NCI-H460 (cell line): ENCODE measurements around the gene SRSF3. TPM values are rescaled to one million over a fixed set of nuclear protein-coding genes. Genes with fewer than 3 reads are reported as not detected.

ENCODE experiments used
- DNase-seq: peaks from one replicate; pipeline ENCODE4 v3.0.0-alpha.2; 2016; ENCODE audit warnings: low read depth; ENCODE audit errors: extremely low read depth
- total RNA-seq: library from RNA; depleted of rRNA; stranded (reverse); fragments of >200 nt; shearing (Covaris generic); gene quantifications from 2 replicates; pipeline ENCODE4 v1.2.3, GENCODE V29; 2014

The SRSF3 gene
- total RNA-seq, 1 experiment from 2014 or later, result 262 TPM

DNA sequence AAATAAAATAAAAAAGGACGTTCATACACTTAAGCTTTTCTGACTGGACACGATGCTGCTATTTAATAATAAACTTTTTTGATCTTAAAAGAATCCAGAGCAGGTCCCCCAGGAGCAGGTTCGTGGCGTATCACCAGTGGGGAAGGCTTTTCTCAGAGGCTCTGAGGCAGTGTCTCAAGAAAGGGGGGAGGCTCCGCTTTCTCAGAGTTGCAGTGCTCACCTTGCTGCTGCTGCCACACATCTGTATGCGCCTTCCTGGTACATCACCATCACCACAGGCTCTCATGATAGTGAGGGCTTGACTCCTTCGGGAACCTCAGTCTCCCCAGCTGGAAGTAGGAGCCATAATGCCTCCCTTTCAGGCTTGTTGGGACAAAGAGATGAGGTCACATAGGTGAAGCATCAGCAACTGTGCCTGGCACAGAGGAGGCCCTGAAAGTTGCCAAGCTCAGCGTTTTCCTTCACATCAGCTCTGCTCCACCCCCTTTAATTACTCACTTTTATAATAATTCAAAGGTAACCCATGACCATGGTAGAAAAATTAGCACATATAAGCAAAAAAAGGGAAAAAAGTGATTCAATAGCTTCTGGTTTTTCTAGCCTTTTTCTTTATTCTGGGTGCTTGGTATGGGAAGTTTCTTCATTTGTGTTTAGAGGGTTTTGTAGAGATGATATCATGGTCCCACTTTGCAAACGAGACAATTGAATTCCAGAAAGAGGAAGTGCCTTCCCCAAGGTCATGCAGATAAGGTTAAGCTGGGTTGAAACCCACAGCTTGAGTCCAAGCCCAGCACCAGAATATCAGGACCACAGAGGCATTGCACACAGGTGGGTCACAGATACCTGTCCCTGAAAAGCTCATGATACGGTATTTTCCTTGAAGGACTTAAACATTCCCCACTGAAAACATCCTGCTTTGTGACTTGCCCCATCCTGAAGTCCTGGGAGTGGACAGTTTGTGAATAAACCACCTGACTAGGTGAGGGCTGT is 24.5 kb downstream of the SRSF3 start:
- no peak for DNase-seq

DNA sequence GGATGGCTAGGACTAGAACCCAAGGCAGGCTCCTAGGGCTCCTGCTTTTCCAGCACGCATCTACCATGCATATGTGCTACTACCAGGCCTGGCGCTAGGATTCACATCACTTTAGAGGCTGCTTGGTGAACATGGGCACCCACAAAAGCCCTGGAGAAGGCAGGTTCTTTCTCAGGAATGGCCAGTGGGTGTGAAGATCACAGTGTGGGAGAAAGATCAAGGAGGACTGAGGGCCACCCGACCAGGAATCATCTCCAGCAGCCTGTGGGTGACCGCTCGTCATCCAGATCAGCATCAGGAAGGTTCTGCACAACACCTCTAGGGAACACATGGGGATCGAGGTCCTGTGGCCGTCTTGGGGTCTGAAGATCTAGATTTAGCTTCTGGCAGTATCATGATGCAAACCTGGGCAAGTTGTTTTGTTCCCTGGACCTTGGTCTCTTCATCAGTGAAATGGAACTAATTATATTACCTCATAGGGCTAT is 27.3 kb downstream of the SRSF3 start:
- DNase-seq, result no peak

DNA sequence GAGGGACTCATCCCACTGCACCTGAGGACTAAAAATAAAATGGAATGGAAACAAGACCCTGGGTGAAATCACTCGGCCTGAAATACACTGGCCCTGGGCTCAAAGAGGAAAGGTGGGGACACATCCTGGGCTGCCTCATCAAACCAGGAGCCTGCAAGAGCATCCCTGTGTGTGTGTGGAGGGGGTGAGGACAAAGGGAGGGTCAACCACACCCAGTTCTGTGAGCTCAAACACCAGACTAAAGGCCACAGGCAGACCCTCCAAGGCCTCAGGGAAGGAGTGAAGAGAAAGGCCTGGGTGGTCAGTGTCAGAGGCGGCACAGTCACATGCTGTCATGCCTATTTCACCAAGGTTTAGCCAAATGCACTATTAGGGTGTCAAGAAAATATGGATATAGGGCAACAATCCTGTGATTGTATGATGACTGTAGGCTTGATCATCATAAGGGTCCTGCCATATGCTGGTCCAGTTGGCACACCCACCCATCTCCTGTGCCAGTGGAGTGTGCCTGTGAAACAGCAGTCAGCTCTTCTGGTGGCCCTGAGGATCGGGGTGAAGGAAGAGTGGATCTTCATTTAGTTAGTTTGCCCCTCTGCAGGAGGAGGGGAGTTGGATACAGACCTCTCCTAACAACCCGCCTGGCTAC is 28.9 kb downstream of the SRSF3 start:
- DNase-seq, result no peak

DNA sequence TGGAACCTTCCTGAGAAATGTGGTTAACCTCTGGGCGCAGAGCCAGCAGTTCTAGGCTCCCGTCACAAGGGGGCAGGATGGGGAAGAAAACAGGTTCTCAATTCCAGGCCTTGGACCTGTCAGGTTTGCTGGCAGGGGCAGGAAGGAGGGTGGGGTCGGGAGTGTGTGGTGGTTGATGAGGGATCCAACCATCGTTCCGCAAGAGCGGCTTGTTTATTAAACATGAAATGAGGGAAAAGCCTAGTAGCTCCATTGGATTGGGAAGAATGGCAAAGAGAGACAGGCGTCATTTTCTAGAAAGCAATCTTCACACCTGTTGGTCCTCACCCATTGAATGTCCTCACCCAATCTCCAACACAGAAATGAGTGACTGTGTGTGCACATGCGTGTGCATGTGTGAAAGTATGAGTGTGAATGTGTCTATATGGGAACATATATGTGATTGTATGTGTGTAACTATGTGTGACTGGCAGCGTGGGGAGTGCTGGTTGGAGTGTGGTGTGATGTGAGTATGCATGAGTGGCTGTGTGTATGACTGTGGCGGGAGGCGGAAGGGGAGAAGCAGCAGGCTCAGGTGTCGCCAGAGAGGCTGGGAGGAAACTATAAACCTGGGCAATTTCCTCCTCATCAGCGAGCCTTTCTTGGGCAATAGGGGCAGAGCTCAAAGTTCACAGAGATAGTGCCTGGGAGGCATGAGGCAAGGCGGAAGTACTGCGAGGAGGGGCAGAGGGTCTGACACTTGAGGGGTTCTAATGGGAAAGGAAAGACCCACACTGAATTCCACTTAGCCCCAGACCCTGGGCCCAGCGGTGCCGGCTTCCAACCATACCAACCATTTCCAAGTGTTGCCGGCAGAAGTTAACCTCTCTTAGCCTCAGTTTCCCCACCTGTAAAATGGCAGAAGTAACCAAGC is 29.6 kb downstream of the SRSF3 start:
- DNase-seq, result peak; percentile 75

DNA sequence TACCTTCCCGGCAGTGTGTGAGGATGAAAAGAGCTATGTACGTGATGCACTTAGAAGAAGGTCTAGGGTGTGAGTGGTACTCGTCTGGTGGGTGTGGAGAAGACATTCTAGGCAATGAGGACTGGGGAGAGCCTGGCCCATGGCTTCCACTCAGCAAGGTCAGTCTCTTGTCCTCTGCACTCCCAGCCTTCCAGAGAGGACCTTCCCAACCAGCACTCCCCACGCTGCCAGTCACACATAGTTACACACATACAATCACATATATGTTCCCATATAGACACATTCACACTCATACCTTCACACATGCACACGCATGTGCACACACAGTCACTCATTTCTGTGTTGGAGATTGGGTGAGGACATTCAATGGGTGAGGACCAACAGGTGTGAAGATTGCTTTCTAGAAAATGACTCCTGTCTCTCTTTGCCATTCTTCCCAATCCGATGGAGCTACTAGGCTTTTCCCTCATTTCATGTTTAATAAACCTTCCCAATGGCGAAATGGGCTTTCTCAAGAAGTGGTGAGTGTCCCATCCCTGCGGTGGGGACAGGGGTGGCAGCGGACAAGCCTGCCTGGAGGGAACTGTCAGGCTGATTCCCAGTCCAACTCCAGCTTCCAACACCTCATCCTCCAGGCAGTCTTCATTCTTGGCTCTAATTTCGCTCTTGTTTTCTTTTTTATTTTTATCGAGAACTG is 30.4 kb downstream of the SRSF3 start:
- DNase-seq, result no peak

DNA sequence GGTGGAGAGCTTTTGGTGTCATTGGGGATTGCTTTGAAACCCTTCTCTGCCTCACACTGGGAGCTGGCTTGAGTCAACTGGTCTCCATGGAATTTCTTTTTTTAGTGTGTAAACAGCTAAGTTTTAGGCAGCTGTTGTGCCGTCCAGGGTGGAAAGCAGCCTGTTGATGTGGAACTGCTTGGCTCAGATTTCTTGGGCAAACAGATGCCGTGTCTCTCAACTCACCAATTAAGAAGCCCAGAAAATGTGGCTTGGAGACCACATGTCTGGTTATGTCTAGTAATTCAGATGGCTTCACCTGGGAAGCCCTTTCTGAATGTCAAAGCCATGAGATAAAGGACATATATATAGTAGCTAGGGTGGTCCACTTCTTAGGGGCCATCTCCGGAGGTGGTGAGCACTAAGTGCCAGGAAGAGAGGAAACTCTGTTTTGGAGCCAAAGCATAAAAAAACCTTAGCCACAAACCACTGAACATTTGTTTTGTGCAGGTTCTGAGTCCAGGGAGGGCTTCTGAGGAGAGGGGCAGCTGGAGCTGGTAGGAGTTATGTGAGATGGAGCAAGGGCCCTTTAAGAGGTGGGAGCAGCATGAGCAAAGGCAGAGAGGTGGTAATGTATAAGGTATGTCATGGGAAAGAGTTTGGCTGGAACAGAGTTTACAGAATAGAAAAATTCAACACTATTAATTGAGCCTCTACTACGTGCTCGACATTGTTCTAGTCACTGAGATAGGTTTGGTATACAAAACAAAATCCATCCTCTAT is 31.2 kb downstream of the SRSF3 start:
- DNase-seq, result no peak

DNA sequence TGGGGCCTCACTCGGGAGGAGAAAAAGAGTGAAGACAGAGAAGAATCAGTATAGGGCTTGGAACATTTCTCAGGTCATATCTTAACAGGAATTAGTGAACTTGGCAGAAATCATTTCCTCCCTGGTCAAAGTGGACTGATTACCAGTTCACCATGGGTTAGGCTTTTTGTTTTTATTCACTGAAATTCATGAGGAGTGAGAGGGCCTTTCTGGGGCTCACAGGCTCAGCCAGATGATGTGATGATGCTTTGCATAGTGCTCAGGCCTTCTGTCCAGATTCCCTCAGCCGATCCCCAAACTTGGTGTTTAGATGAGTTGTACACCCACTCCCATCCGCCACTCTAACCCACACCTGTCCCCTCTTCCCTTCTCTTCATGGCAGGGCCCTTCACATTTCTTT is 32.5 kb downstream of the SRSF3 start:
- no peak for DNase-seq

DNA sequence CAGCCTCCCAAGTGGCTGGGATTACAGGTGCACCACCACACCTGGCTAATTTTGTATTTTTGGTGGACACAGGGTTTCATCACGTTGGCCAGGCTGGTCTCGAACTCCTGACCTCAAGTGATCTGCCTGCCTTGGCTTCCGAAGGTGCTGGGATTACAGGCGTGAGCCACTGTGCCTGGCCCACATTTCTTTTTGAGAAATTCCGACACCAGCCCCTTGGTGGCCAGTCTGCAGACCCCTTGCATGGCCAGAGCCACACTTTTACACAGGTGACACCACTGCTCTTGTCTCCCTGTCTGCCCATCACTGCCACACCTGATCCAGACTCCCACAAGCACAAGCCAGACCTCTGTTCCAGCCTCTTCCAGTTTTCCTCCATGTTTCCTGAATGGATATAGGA is 33.0 kb downstream of the SRSF3 start:
- no peak for DNase-seq

DNA sequence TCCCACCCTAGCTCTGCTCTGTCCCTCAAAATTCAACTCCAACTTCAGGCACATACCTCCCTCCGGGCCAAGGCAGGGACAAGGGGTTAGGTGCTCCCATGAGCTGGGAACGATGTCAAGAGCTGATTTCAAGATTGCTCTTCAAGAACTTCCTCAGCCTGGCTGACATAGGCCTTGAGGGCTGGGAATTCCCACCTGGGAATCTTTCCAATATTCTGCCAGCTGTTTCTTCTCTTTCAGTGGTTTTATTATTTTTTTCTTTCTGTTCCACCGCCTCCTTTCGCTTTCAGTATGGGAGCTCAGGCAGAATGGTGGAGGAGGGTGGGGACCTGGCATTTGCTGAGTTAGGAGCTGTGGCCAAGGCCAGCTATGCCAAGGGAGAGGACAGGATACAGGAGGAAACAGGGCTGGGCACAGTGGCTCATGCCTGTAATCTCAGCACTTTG is 33.7 kb downstream of the SRSF3 start:
- no peak for DNase-seq

DNA sequence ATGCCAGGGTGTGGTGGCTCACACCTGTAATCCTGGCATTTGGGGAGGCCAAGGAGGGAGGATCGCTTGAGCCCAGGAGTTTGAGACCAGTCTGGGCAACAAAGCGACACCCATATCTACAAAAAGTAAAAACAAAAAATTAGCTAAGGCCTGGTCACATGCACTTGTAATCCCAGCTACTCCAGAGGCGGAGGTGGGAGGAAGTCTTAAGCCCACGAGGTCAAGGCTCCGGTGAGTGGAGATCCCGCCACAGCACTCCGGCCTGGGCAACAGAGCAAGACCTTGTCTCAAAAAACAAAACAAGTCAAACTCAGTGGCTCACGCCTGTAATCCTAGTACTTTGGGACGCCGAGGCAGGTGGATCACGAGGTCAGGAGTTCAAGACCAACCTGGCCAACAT is 35.6 kb downstream of the SRSF3 start:
- DNase-seq, result no peak

DNA sequence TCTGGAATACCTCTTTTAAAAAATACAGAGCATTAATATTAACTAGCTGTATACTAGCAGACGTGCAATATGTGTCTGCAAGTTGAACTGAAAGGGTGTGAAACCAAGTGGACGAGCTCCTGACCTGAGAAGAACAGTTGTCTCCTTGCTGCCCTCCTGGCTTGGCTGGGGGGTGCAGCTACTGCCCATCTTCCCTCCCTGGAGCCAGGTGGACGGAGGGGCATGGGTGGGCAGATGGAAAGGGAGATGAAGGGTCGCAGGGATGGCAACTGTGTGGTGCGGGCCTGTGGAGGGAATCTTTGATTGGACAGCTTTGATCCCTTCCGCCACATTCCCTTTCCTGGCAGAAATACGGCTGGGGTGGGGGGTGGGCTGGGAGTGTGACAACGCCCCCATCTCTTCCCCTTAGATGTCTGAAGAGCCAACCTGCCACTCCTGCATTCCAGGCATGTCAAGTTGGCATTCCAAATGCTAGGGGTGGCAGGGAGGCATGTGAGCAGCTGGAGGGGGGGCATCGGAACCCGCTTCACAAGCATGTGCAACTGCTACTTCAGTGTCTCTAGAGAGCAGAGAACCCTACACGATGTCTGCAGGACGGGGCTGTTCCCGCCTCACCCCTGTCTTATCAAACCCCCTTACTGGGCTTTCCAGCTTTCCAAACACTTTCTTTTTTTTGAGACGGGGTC is 37.3 kb downstream of the SRSF3 start:
- DNase-seq, result no peak

DNA sequence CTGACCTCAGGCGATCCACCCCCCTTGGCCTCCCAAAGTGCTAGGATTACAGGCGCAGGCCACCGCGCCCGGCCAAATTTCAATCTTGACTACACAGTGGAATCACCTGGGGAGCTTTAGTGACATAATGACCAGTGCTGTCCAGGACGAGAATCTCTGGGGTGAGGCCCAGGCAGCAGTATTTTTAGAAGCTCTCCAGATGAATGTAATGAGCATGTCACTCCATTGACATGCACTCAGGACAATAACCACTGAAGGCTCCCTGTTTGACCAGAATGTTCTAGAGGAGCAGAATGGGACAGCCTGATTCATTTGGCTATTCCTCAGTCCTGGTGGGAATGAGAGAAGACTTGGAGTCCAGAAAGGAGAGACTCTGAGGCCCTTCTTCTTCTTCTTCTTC is 39.2 kb downstream of the SRSF3 start:
- no peak for DNase-seq

DNA sequence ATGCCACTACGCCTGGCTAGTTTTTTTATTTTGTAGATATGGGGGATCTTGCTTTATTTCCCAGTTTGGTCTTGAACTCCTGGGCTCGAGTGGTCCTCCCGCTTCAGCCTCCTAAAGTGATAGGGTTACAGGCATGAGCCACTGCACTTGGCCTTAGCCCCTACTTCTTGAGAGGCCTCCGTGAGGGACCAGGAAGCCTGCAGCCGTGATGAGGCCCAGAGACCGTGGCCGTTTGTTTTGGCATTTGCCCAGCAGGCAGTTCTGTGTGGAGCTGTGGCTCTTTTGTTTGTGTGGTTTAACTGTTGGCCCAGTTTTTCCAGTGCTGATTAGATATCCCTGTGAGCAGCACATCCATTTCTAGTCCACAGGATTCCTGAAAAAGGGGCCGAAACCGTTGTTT is 39.8 kb downstream of the SRSF3 start:
- DNase-seq, result no peak

DNA sequence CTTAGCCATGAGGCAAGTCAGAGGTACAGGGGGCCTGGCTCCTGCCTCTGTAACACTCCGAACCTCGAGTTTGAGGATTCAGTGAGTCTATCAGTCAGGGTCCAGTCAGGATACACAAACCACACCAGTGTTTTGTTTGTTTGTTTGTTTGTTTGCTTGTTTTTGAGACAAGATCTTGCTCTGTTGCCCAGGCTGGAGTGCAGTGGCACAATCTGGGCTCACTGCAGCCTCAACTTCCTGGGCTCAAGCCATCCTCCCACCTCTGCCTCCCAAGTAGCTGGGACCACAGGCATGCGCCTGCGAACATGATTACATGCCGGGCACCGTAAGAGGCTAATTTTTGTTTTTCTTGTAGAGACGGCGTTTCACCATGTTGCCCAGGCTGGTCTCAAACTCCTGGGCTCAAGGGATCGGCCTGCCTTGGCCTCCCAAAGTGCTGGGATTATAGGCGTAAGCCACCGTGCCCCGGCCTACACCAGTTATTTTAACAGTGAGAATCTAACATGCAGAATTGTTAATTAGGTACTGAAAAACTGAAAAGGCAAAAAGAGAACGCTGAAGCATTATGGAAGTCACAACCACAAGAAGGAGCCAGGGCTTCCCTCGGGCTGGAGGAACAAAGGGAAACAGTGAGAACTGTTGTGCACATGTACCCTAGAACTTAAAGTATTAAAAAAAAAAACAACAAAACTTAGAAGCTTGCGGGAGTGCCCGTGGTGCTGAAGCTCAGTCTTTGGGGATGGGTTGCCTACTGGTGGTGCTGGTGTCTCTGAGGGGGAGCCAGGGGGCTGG is 40.4 kb downstream of the SRSF3 start:
- DNase-seq, result no peak

DNA sequence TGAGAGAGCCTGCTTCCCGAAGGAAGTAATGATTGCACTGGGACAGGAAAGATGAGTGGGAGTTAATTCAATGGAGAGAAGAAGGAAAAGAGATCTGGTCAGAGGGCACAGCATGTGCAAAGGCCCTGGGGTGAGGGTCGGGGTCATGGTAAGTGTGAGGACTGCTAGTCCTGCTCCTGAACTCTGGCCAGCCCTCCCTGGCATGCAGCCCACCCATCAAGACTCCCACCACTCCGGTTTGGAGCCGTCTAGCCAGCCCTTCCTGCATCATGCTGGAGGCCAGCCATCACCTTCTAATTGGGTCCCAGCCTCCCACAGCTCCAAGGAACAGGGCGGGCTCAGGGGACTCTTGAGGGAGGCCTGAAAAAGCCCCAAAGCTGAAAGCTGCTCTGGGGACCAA is 42.1 kb downstream of the SRSF3 start:
- DNase-seq, result no peak

DNA sequence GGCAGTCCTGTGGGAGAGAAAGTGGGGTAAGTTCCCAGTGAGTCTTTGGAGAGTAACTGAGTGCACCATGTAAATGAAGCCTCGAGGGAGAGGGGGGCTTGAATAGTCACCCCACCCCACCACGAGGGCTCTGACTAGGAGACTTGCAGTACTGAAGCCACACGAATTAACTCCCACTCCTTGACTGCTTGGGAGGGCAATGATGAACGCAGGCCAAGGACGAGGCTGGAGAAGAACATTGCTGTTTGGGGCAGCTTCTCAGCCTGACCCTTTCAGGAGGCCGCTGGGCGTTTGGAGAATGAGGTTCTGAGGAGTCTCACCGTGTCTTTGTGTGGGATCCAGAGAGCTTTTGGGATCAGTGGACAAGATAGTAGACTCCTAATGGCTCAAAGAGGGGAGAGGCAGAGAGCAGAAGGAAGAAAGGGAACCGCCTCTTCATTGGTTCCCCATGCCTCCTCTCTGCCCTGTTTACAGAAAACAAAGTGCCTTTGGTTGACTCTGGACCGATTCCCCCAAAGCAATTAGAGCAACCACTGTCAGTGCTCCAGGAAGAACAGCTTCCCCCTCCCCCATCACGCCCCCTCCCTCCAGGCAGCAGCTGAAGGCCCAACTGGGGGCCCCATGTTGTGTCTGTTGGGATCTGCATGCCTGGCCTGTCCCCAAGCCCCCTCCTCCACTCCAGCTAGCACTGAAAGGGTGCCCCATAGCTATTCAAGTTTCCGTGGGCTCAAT is 42.7 kb downstream of the SRSF3 start:
- no peak for DNase-seq

DNA sequence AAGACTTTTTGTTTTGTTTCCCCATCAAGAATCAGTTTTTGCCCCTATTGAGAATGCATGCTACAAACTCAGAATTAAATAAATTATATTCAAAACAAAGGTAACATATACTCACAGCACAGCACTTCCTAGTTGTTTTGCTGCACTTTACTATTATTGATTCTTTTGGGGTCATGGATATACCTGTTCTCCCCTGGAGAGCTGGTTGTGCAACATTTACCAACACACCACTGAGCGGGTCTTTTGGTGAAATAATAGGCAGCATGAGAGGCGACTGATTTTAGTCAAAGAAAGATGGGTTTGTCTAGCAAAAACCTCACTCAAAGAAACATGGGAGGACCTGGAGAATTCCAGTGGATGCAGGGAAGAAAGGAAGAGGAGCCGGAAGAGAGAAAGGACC is 44.4 kb downstream of the SRSF3 start:
- DNase-seq, result no peak
